Activated CD8-positive, alpha-beta memory T cell treated with anti-CD3 and anti-CD28 coated beads, Interleukin-2, amount 50 U/mL, for 1 hour (primary cell): ENCODE measurements around the gene DDX11.
"Not testable (repeated sequence)": the region's sequence is repeated elsewhere in the genome, so short reads cannot be mapped to it uniquely, and the experiment has no call there.

Source experiments
- DNase-seq: peaks from one replicate; pipeline ENCODE4 v3.0.0-alpha.2; 2020; ENCODE audit errors: extremely low read depth

The DDX11 gene

GRCh38 chr12:31067656-31068055 lies 6.0 kb upstream of the DDX11 start:
- DNase-seq, result not testable (repeated sequence)

- not testable (repeated sequence) for DNase-seq
These were observed 2.5 kb upstream of the DDX11 start for GRCh38 chr12:31070971-31071740.

GRCh38 chr12:31072962-31073361 lies 698 bp upstream of the DDX11 start:
- DNase-seq, result not testable (repeated sequence)

GRCh38 chr12:31074333-31074874 lies 744 bp downstream of the DDX11 start:
- not testable (repeated sequence) for DNase-seq

- DNase-seq, result not testable (repeated sequence)
These were observed 2.5 kb downstream of the DDX11 start for GRCh38 chr12:31076150-31076549.

GRCh38 chr12:31077095-31077494 lies 3.4 kb downstream of the DDX11 start:
- DNase-seq, result not testable (repeated sequence)

- DNase-seq, result not testable (repeated sequence)
These were observed 4.3 kb downstream of the DDX11 start for GRCh38 chr12:31077998-31078397.

GRCh38 chr12:31079421-31079820 lies 5.8 kb downstream of the DDX11 start:
- DNase-seq, result not testable (repeated sequence)

GRCh38 chr12:31080221-31080620 lies 6.6 kb downstream of the DDX11 start:
- DNase-seq, result not testable (repeated sequence)

- DNase-seq, result not testable (repeated sequence)
These were observed 7.6 kb downstream of the DDX11 start for GRCh38 chr12:31081274-31081673.

- not testable (repeated sequence) for DNase-seq
These were observed 10.6 kb downstream of the DDX11 start for GRCh38 chr12:31084241-31084640.

- not testable (repeated sequence) for DNase-seq
These were observed 12.4 kb downstream of the DDX11 start for GRCh38 chr12:31086032-31086431.

- not testable (repeated sequence) for DNase-seq
These were observed 13.8 kb downstream of the DDX11 start for GRCh38 chr12:31087486-31087885.

GRCh38 chr12:31087956-31088355 lies 14.3 kb downstream of the DDX11 start:
- DNase-seq, result not testable (repeated sequence)

- DNase-seq, result no peak
These were observed 15.4 kb downstream of the DDX11 start for GRCh38 chr12:31089072-31089471.

GRCh38 chr12:31091629-31092028 lies 18.0 kb downstream of the DDX11 start:
- DNase-seq, result not testable (repeated sequence)

GRCh38 chr12:31092718-31093117 lies 19.1 kb downstream of the DDX11 start:
- DNase-seq, result not testable (repeated sequence)

GRCh38 chr12:31095080-31095860 lies 21.6 kb downstream of the DDX11 start:
- not testable (repeated sequence) for DNase-seq

- DNase-seq, result not testable (repeated sequence)
These were observed 22.8 kb downstream of the DDX11 start for GRCh38 chr12:31096251-31097065.

- DNase-seq, result not testable (repeated sequence)
These were observed 24.2 kb downstream of the DDX11 start for GRCh38 chr12:31097819-31098218.

GRCh38 chr12:31098363-31098762 lies 24.7 kb downstream of the DDX11 start:
- DNase-seq, result not testable (repeated sequence)
